BE2C (cell line): ENCODE results near the gene RIN3.

Experiments
- DNase-seq: peaks from one replicate; pipeline ENCODE4 v3.0.0-alpha.2; 2020
- H3K27me3 ChIP-seq: fragments of 250-450 bp; sonication (Bioruptor Pico); 2 replicates; pipeline ENCODE4 v1.5.1; 2020; ENCODE audit warnings: mild to moderate bottlenecking
- H3K36me3 ChIP-seq: fragments of 250-450 bp; sonication (Bioruptor Pico); 2 replicates; pipeline ENCODE4 v1.5.1; 2020; ENCODE audit warnings: mild to moderate bottlenecking
- H3K4me1 ChIP-seq: fragments of 250-450 bp; sonication (Bioruptor Pico); 2 replicates; pipeline ENCODE4 v1.5.1; 2020
- H3K4me3 ChIP-seq: 2 replicates; pipeline ENCODE4 v1.5.1; 2011; ENCODE audit warnings: low read depth, low read length
- H3K9me3 ChIP-seq: fragments of 250-450 bp; sonication (Bioruptor Pico); 2 replicates; pipeline ENCODE4 v1.5.1; 2020
- CTCF ChIP-seq: IDR thresholded peaks from 2 replicates; pipeline ENCODE4 v1.5.1; 2012; ENCODE audit warnings: mild to moderate bottlenecking, low read depth, low read length

RIN3 gene

GRCh38 chr14:92693998-92694795 lies 180.6 kb downstream of the RIN3 start:
- TF ChIP-seq CTCF, result no peak
- no peaks in the 10 kb centered on the region; the same call in 1 of the 2 replicates for H3K27me3 ChIP-seq

GRCh38 chr14:92694807-92695206 lies 181.2 kb downstream of the RIN3 start:
- Histone ChIP-seq H3K4me1 (no peaks in the 10 kb centered on the region), H3K9me3 (no peaks in the 10 kb centered on the region), H3K27me3 (no peaks in the 10 kb centered on the region; the same call in 1 of the 2 replicates), H3K4me3 (no peak overlapping the region), H3K36me3 (no peaks in the 10 kb centered on the region)
- no peak for TF ChIP-seq CTCF
- DNase-seq, result no peak

More at GRCh38 chr14:92693998-92694795, 180.6 kb downstream of the RIN3 start:
- no peaks in the 10 kb centered on the region for H3K36me3 ChIP-seq
- H3K4me1 ChIP-seq, result no peaks in the 10 kb centered on the region
- no peak overlapping the region for H3K4me3 ChIP-seq
- H3K9me3 ChIP-seq, result no peaks in the 10 kb centered on the region
- no peak for DNase-seq

- TF ChIP-seq CTCF, result no peak
- H3K27me3 ChIP-seq, result no peaks in the 10 kb centered on the region; the same call in 1 of the 2 replicates
Measured at GRCh38 chr14:92695562-92695961, 182.0 kb downstream of the RIN3 start.

DNA sequence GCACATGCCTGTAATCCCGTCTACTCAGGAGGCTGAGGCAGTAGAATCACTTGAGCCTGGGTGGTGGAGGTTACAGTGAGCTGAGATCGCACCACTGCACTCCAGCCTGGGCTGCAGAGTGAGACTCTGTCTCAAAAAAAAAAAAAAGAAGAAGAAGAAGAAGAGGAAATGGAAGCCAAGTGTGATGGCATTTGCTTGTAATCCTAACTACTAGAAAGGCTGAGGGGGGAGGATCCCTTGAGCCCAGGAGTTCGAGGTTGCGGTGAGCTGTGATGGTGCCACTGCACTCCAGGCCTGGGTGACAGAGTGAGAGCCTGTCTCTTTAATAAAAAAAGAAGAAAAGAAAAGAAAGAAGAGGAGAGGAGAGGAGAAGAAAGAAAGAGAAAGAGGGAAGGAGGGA lies 182.8 kb downstream of the RIN3 start:
- DNase-seq, result no peak
- no peaks in the 10 kb centered on the region; the same call in 1 of the 2 replicates for H3K27me3 ChIP-seq
- no peak overlapping the region for H3K4me3 ChIP-seq
- no peaks in the 10 kb centered on the region for H3K9me3 ChIP-seq
- H3K36me3 ChIP-seq, result no peaks in the 10 kb centered on the region
- no peak for TF ChIP-seq CTCF
- no peaks in the 10 kb centered on the region for H3K4me1 ChIP-seq

More at GRCh38 chr14:92695562-92695961, 182.0 kb downstream of the RIN3 start:
- Histone ChIP-seq H3K4me3 (no peak overlapping the region), H3K9me3 (no peaks in the 10 kb centered on the region), H3K4me1 (no peaks in the 10 kb centered on the region), H3K36me3 (no peaks in the 10 kb centered on the region)
- no peak for DNase-seq

DNA sequence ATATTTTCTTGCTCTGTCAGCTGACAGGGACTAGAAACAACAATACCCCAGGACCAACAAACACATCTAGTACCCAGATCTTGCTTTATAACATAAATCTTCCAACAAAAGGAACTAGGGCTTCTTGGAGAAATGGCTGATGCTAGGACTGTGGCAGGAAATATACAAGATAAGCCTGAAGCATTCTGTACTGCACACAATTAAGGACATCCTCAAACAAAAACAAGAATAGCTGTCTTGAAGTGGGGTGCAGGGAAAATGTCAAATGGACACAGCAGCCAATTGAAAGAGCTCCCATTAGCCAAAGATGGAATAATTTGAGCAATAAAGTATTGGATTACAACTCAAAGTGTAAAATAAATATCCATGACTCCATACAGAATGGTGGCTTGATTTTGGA lies 184.8 kb downstream of the RIN3 start:
- no peaks in the 10 kb centered on the region for H3K4me1 ChIP-seq
- H3K36me3 ChIP-seq, result no peaks in the 10 kb centered on the region
- no peak for TF ChIP-seq CTCF
- no peak overlapping the region for H3K4me3 ChIP-seq
- no peak for DNase-seq
- no peaks in the 10 kb centered on the region for H3K9me3 ChIP-seq
- H3K27me3 ChIP-seq, result no peaks in the 10 kb centered on the region; the same call in 1 of the 2 replicates

DNA sequence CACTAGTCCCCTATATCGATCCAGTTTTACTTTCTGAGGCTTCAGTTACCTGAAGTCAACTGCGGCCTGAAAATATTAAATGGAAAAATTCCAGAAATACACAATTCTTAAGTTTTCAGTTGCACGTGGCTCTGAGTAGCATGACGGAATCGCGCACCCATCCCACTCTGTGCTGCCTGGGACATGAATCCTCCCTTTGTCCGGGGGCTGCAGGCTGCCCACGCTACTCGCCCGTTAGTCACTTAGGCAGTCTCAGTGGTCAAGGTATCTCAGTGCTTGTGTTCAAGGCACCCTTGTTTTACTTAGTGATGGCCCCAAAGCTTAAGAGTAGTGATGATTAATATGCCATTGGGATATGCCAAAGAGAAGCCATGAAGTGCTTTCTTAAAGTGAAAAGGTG lies 188.2 kb downstream of the RIN3 start:
- no peak for DNase-seq
- Histone ChIP-seq H3K9me3 (no peaks in the 10 kb centered on the region), H3K36me3 (no peaks in the 10 kb centered on the region), H3K4me1 (no peaks in the 10 kb centered on the region), H3K27me3 (no peaks in the 10 kb centered on the region; the same call in 1 of the 2 replicates), H3K4me3 (no peak overlapping the region)
- no peak for TF ChIP-seq CTCF
